K562 (cell line): ENCODE results near the gene GALNT9. TPM values are rescaled to one million over a fixed set of nuclear protein-coding genes. Genes with fewer than 3 reads are reported as not detected.

Experiments used
- ATAC-seq: fragments of 200-7000 bp; cut with Tn5 transposase; 3 replicates; pipeline ENCODE4 v1.9.1; 2020; ENCODE audit warnings: moderate library complexity
- BruUV-seq: library from RNA; stranded (reverse); fragments of 400-500 nt; replicated peaks from 2 replicates; lab custom pipeline; 2021; lab: Mats Ljungman, UMichigan
- CTCF ChIA-PET: fragments of 300-600 bp; formaldehyde crosslinking; extraction: SDS; loops from one replicate; lab custom pipeline; 2021; ENCODE audit warnings: low intra/inter-chr PET ratio; lab: Yijun Ruan, JAX
- POLR2A ChIA-PET: fragments of 300-600, 350-650 bp; sonication (Branson Sonifier 250); formaldehyde crosslinking; extraction: SDS; loops from one replicate; lab custom pipeline; 2021; ENCODE audit warnings: antibody characterized with exemption, inconsistent platforms; lab: Yijun Ruan, JAX
- DNase-seq, 4 experiments: peaks; one replicate each; pipeline versions ENCODE4 v3.0.0 to v3.0.0-alpha.2; 2011 to 2018; ENCODE audit warnings: low spot score in 3 of 4, mixed read lengths in 3 of 4; ENCODE audit errors: extremely low read depth in 1 of 4
- FAIRE-seq: peaks from 2 replicates; lab custom pipeline; 2011; peaks lifted over from hg19 to GRCh38; lab: Jason Lieb, UNC
- H2AFZ ChIP-seq: 2 replicates; pipeline ENCODE4 v1.6.0; 2011; ENCODE audit warnings: low read depth, low read length, control low read depth, inconsistent platforms
- H3K27ac ChIP-seq: fragments of 200-600 bp; 3 replicates; pipeline ENCODE4 v1.8.0; 2011; ENCODE audit warnings: low read depth, mild to moderate bottlenecking, control low read depth, inconsistent platforms, low read length, moderate library complexity, mixed read lengths; ENCODE audit errors: extremely low read depth
- H3K27me3 ChIP-seq, 2 experiments: fragments of 300-600 bp in 1 of 2; 2 replicates in 1 of 2; 3 replicates in 1 of 2; pipeline versions ENCODE4 v1.6.0 to v1.8.0; 2011; ENCODE audit warnings: inconsistent platforms in 2 of 2, low read length in 2 of 2, mild to moderate bottlenecking in 1 of 2, mixed read lengths in 1 of 2, moderate library complexity in 1 of 2; ENCODE audit not compliant: control insufficient read depth in 2 of 2, insufficient read depth in 2 of 2
- H3K36me3 ChIP-seq: fragments of 300-600 bp; 3 replicates; pipeline ENCODE4 v1.8.0; 2011; ENCODE audit warnings: mild to moderate bottlenecking, low read length, inconsistent platforms; ENCODE audit not compliant: control insufficient read depth, insufficient read depth
- H3K4me1 ChIP-seq, 2 experiments: fragments of 200-600 bp in 1 of 2; replicated peaks in 1 of 2; 2 replicates in 1 of 2; 3 replicates in 1 of 2; pipeline versions ENCODE4 v1.5.1 to v1.8.0; 2011; ENCODE audit warnings: inconsistent platforms in 2 of 2, low read length in 2 of 2, mild to moderate bottlenecking in 1 of 2, mixed read lengths in 1 of 2, moderate library complexity in 1 of 2; ENCODE audit not compliant: control insufficient read depth in 2 of 2, insufficient read depth in 2 of 2
- H3K4me2 ChIP-seq: 2 replicates; pipeline ENCODE4 v1.6.1; 2011; ENCODE audit warnings: low read length, control low read depth, inconsistent platforms, mixed read lengths; ENCODE audit not compliant: insufficient read depth
- H3K4me3 ChIP-seq: fragments of 200-600 bp; sonication (generic), shearing (Covaris generic); 2 replicates; pipeline ENCODE4 v1.5.1; 2016; ENCODE audit warnings: control low read depth, inconsistent platforms
- H3K79me2 ChIP-seq: fragments of 200-600 bp; 3 replicates; pipeline ENCODE4 v1.8.0; 2011; ENCODE audit warnings: low read length, inconsistent platforms; ENCODE audit not compliant: control insufficient read depth, insufficient read depth
- H3K9ac ChIP-seq, 2 experiments: 2 replicates each; pipeline versions ENCODE4 v1.6.0 to v1.6.1; 2011; ENCODE audit warnings: low read depth in 2 of 2, low read length in 2 of 2, control low read depth in 1 of 2, inconsistent platforms in 1 of 2, mild to moderate bottlenecking in 1 of 2, mixed read lengths in 1 of 2; ENCODE audit not compliant: insufficient read depth in 1 of 2
- H3K9me1 ChIP-seq: one replicate; pipeline ENCODE4 v1.6.0; 2011; ENCODE audit warnings: inconsistent platforms, mild to moderate bottlenecking, low read length, moderate library complexity; ENCODE audit not compliant: control insufficient read depth, insufficient read depth
- H3K9me3 ChIP-seq: replicated peaks from 2 replicates; pipeline ENCODE4 v1.5.1; 2011; ENCODE audit warnings: low read depth, low read length, inconsistent platforms; ENCODE audit not compliant: control insufficient read depth, insufficient read depth
- H4K20me1 ChIP-seq: replicated peaks from 2 replicates; pipeline ENCODE4 v1.6.1; 2011; ENCODE audit warnings: low read length, inconsistent platforms, mixed read lengths; ENCODE audit not compliant: control insufficient read depth, insufficient read depth
- BRF2 ChIP-seq: IDR thresholded peaks from 3 replicates; pipeline ENCODE4 v1.6.1; 2011; ENCODE audit warnings: borderline replicate concordance, mild to moderate bottlenecking; ENCODE audit not compliant: insufficient read length, insufficient read depth
- CUX1 ChIP-seq: fragments of 200-800 bp; sonication (Bioruptor generic); IDR thresholded peaks from 2 replicates; pipeline ENCODE4 v1.6.1; 2016; ENCODE audit warnings: missing genetic modification characterization, missing compliant biosample characterization
- EP400 ChIP-seq: fragments of 450-650 bp; IDR thresholded peaks from 2 replicates; pipeline ENCODE4 v1.6.1; 2017; ENCODE audit warnings: antibody characterized with exemption, mild to moderate bottlenecking, moderate library complexity
- FOXM1 ChIP-seq, 2 experiments: fragments of 450-650 bp in 1 of 2; sonication (generic) in 1 of 2; formaldehyde crosslinking in 1 of 2; IDR thresholded peaks; 2 replicates each; pipeline versions ENCODE4 v1.6.1 to v1.9.0; 2017 to 2022; ENCODE audit warnings: low read depth in 2 of 2, mild to moderate bottlenecking in 2 of 2, missing genetic modification reagents in 1 of 2, moderate library complexity in 1 of 2
- KAT2B ChIP-seq: IDR thresholded peaks from one replicate; pipeline ENCODE4 v1.6.1; 2012; ENCODE audit warnings: low read depth, mild to moderate bottlenecking, control low read depth, inconsistent platforms, low read length, moderate library complexity
- NBN ChIP-seq: fragments of 450-650 bp; IDR thresholded peaks from 2 replicates; pipeline ENCODE4 v1.6.1; 2016; ENCODE audit warnings: low read depth, mild to moderate bottlenecking
- NKRF ChIP-seq: fragments of 450-650 bp; IDR thresholded peaks from 2 replicates; pipeline ENCODE4 v1.6.1; 2016; ENCODE audit warnings: borderline replicate concordance
- PRPF4 ChIP-seq: fragments of 200-400 bp; formaldehyde crosslinking; IDR thresholded peaks from one replicate; pipeline ENCODE4 v1.6.1; 2017; ENCODE audit warnings: low read length, low read depth, mild to moderate bottlenecking; ENCODE audit not compliant: insufficient read depth, poor library complexity, severe bottlenecking
- TRIM28 ChIP-seq: fragments of 450-650 bp; IDR thresholded peaks from 2 replicates; pipeline ENCODE4 v1.6.1; 2017
- ZFP91 ChIP-seq: sonication (generic); formaldehyde crosslinking; IDR thresholded peaks from 2 replicates; pipeline ENCODE4 v1.8.0; 2022; ENCODE audit warnings: mild to moderate bottlenecking, missing genetic modification reagents
- ZNF121 ChIP-seq: sonication (generic); formaldehyde crosslinking; conservative IDR thresholded peaks from 2 replicates; pipeline ENCODE4 v1.8.0; 2022; ENCODE audit warnings: missing genetic modification reagents
- WGBS: fragments of 100-300 bp; shearing (Covaris generic); methylation state at CpG from one replicate; pipeline ENCODE4 v1.1.6; 2016; ENCODE audit warnings: low coverage, mixed read lengths; ENCODE audit not compliant: insufficient coverage; ENCODE audit errors: missing lambda C conversion rate; 5-methylcytosine and 5-hydroxymethylcytosine counted together
- in situ Hi-C: fragments of 300-500 bp; cut with MboI; formaldehyde crosslinking; loops from 4 replicates; pipeline ENCODE4 v1.15.0; 2018; ENCODE audit warnings: inconsistent platforms, mixed read lengths
- intact Hi-C: fragments of 100-400 bp; cut with micrococcal nuclease; formaldehyde crosslinking; loops from 2 replicates; pipeline ENCODE4 v1.14.2; 2022
- polyA plus RNA-seq, 8 experiments: library from polyadenylated mRNA; depleted of rRNA in 4 of 8; stranded (reverse) in 5 of 8; unstranded in 3 of 8; fragments of >200 nt; fragmentation: Nextera tagmentation in 2 of 8; fragmentation: Illumina TruSeq in 1 of 8; extraction: Ambion mirVana in 2 of 8; extraction: Trizol in 1 of 8; gene quantifications; 2 replicates each; pipeline versions ENCODE4 v1.2.1 to v1.2.3, GENCODE V29; 2011 to 2014; ENCODE audit warnings: inconsistent platforms in 1 of 8, missing spikeins in 1 of 8
- total RNA-seq, 7 experiments: library from RNA; depleted of rRNA in 6 of 7; stranded (reverse); fragments of >200 nt in 6 of 7; fragmentation: Illumina TruSeq in 2 of 7; extraction: Trizol in 2 of 7; gene quantifications; 2 replicates each; pipeline versions ENCODE4 v1.2.1 to v1.2.3, GENCODE V29; 2011 to 2021; ENCODE audit warnings: low replicate concordance in 1 of 7

GALNT9 gene
- total and polyA plus RNA-seq, 9 of the 15 experiments (the other 6 are each of a cell fraction or from before 2014, with no cell fraction given) = not detected

- peaks cover 51% of the 10 kb centered on the region; the same call in 2 of the 3 replicates for H3K36me3 ChIP-seq
- H2AFZ ChIP-seq = no peak overlapping the region
- H3K4me1 ChIP-seq = peaks cover 5 to 46% of the 10 kb centered on the region in 2 experiments; a peak in 4 of 5 replicates
- H3K79me2 ChIP-seq = peaks cover 42% of the 10 kb centered on the region
- POLR2A ChIA-PET = no interaction called here
- no peaks in the 10 kb centered on the region for H3K9me3 ChIP-seq
- H4K20me1 ChIP-seq = no peaks in the 10 kb centered on the region; the same call in 1 of the 2 replicates
- H3K4me2 ChIP-seq = no peak overlapping the region
- BruUV-seq = no TSS peak
- no peak overlapping the region for H3K27ac ChIP-seq
- ATAC-seq = no peak
- no peak for FAIRE-seq
- 93% methylated on average over 4 of the region's 41 CpGs for WGBS
- intact Hi-C loops = no loop called here
- no peaks in the 10 kb centered on the region for H3K27me3 ChIP-seq
- in situ Hi-C loops = no loop called here
- CTCF ChIA-PET = no interaction called here
- H3K9ac ChIP-seq = no peak overlapping the region
- no peak for DNase-seq
- H3K9me1 ChIP-seq = peaks cover 4% of the 10 kb centered on the region
- H3K4me3 ChIP-seq = no peak overlapping the region
- no peak for TF ChIP-seq FOXM1 (IDR thresholded peaks at IDR 0.05; ENCODE audit: low read depth)
- TF ChIP-seq FOXM1 (CRISPR knock-in tag; IDR thresholded peaks at IDR 0.05; ENCODE audit: low read depth) = no peak
- TF ChIP-seq KAT2B = no peak
- TF ChIP-seq BRF2 = no peak
- TF ChIP-seq EP400 = no peak
- no peak for TF ChIP-seq PRPF4
- no peak for TF ChIP-seq TRIM28
- TF ChIP-seq NBN = no peak
- TF ChIP-seq ZFP91 (CRISPR knock-in tag) = no peak
- no peak for TF ChIP-seq ZNF121 (CRISPR knock-in tag)
- TF ChIP-seq CUX1 (CRISPR knock-in tag) = no peak
- no peak for TF ChIP-seq NKRF
These were observed 180.9 kb downstream of the GALNT9 start for GRCh38 chr12:132148368-132149045.
